ENCODE measurements around the gene BRPF1.

Gene BRPF1

GRCh38 chr3:9731206-9732079, at the start of gene BRPF1:
Gene BRPF1, plus strand, starts transcription at chr3:9731735. Its CDS starts 2,406 bp downstream, at chr3:9734141.
- DNase-seq (ENCODE audit: low read depth in 3 of 3) = peak; percentile 98 to 100 (median 99)

- DNase-seq (ENCODE audit: low read depth in 3 of 3) = no peak
These were observed 49.4 kb upstream of the BRPF1 start for GRCh38 chr3:9682096-9682495.

- DNase-seq (ENCODE audit: low read depth in 3 of 3) = no peak
These were observed 48.1 kb upstream of the BRPF1 start for GRCh38 chr3:9683426-9683825.

DNA sequence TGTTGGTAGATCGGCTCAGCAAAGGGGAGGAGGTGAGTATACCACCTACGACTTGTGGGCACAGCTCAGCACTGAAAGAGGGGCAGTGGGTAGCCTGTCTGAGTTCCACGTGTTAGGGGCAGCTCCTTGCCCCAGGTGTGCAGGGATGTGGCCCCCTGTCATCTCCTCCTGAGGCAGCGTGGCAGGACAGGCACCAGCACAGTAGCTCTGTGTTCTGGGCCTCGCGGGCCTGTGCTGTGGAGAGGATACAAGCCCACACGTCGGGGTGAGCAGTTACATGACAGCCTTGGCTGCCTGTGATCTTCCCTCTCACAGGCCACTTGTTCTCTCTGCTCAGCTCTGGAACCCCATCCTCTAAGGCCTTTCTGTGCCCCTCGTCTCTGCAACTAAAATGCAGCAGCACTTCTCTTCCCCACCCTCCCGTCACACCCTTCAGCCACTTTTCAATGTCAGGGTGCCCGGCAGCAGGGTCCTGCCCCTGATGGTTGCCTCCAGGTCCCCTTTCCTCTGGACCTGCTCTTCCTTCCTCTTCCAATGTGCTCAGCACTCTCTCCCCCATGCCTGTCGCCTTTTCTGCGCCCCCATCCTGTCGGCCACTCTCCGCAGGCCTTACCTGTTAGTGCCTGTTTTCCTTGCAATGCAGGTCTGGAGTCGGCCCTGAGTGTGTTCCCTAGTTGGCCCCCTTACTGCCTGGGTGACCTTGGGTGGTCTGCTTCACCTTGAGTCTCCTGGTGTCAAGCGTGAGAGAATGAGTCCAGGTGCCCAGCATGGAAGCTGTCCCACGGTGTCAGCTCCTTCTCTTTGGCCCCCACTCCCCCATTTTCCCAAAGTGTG, 46.1 kb upstream of the BRPF1 start:
- no peak for DNase-seq (ENCODE audit: low read depth in 3 of 3)

- no peak for DNase-seq (ENCODE audit: low read depth in 3 of 3)
These were observed 45.4 kb upstream of the BRPF1 start for GRCh38 chr3:9686050-9686550.

GRCh38 chr3:9686703-9687102, 44.8 kb upstream of the BRPF1 start:
- no peak for DNase-seq (ENCODE audit: low read depth in 3 of 3)

DNA sequence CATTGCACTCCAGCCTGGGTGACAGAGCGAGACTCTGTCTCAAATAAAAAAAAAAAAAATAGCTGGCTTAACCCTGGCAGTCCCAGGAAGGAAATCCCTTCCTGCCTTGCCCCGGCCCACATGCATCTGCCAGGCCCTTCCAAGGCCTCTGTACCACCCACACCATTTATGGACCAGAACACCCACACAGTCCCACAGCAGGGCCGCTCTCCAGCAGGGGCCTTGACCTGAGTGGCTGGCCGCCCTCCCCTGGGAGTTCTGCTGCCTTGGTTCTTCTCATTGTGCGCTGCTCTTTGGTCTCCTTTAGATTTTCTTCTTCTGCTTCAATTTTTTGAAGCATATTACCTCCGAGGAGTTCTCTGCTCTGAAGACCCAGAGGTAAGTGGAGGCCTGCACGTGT, 44.0 kb upstream of the BRPF1 start:
- DNase-seq (ENCODE audit: low read depth in 3 of 3) = no peak

DNA sequence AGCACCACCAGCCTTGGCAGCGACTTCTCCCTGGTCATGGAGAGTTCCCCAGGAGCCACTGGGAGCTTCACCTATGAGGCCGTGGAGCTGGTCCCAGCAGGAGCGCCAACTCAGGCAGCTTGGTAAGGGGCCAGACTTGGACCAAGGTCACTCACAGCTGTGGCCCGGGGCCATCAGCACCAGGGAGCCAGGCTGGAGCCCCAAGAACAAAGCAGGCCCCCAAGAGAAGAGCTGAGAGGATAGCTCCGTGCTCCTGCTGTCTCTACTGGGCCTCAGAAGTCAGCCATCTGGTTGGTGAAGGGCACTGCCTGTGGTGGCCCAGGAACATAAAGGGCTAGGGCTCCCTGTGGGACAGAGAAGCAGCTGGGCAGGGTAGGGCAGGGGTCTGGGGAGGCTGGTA, 42.6 kb upstream of the BRPF1 start:
- no peak for DNase-seq (ENCODE audit: low read depth in 3 of 3)

DNA sequence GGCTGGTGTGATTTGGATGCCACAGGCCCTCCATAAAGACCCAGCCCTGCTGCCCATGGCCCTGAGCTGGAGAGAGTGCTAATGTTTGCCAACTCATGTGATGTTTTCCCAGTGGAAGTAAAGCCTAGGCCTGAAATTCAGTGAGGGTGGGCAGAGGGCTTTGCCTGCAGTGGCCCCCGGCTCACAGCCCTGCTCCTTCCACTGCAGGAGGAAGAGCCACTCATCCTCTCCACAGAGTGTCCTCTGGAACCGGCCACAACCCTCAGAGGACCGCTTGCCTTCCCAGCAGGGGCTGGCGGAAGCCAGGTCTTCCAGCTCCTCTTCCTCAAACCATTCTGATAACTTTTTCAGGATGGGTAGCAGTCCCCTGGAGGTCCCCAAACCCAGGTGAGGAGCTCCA, 41.8 kb upstream of the BRPF1 start:
- no peak for DNase-seq (ENCODE audit: low read depth in 3 of 3)

DNA sequence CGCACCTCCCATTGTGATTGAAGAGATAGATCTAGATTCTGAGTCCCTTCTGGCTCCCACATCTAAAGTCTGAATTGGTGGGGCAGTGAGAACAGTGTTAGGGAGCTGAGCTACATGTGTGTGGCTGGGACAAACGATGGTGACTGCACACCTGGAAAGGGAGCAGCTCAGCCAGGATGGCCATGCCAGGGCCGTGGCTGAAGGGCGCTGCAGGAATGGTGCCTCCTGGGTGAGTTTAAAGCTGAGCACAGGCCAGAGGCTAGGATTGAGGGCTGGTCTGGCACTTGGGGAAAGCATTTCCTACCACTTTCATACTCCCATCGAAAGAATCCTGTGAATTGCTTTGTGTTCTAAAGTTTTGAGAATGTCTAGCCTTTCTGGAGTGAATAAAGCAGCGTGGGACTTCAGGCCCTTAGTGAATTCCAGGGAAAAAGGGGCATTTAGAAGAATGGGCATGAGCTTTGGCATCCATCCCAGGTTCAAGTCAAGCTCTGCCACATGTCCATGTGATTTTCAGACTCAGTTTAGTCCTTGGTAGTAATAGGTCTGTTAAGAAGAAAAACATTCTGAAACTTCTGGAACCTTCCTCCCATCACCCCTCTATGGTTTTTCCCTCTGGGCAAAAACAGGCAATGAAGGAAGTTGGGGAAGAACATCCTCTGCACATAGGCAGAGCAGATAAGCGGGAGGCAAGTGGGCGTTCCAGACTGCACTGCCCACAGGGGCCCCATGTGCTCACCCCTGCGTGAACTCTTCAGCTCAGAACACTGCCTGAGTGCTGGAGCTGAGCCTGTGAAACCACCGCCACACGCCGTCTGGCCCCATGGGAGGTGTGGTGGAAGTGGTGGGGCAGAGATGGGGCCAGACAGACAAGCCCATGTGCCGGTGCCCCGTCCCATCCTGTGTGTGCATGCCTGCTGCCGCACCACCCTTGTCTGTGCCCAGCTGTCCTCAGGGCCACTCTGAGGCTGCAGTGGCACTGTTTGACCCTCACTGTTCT, 40.8 kb upstream of the BRPF1 start:
- DNase-seq (ENCODE audit: low read depth in 3 of 3) = no peak

DNA sequence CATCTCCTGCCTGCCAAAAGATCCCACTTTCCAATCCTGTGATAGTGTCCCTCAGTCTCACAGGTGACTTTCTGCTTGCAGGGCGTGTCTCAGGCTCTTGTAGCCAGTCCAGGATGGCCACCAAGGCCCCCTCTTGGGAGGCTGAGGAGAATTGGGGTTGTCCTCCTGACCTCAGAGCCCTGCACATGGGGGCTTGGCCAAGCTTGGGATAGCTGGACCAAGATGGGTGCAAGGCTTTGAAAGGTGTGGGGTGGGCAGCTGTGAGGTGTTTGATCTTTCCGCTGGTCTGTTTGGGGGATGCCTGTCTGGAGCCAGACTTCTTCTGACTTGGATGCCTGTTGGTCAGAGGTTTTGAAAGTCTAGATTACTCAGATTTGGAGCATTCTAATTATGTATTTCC, 39.9 kb upstream of the BRPF1 start:
- no peak for DNase-seq (ENCODE audit: low read depth in 3 of 3)

DNA sequence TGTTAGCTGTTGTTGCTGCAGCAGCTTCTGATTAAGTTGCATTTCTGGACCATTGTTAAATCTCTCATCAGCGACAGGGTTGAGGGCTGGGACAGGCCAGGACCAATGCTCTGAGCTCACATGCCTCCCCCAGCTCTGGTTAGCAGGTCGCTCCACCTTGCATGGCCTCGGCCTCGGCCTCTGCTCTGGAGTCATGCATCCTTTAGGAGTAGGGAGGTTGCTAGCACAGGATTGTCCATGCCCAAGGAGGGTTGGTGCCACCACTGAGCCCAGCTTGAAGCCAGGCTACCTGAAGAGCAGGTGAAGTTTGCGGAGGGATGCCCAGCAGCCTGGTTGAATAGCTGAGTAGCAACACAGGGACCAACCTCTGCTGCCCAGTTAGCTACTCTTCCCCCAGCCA, 39.1 kb upstream of the BRPF1 start:
- no peak for DNase-seq (ENCODE audit: low read depth in 3 of 3)

DNA sequence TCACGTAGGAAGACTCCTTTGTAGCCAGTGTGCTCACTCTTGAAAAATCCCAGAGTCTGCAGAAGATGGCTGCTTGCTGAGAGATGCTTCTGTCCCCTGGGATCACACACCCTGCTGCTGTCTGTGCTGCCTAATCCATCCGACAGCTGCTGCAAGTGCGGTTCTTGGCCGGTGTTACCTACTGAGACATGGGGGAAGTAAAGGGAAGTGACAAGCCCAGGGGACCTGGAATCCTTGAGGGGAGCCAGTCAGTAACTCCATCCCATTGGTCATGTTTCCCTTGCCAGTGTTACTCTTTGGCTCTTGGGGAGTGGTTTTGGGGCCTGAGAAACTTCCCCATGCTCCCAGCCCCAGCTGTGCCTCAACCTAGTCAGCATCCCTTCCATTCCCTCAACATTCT, 36.2 kb upstream of the BRPF1 start:
- DNase-seq (ENCODE audit: low read depth in 3 of 3) = no peak

- no peak for DNase-seq (ENCODE audit: low read depth in 3 of 3)
These were observed 35.8 kb upstream of the BRPF1 start for GRCh38 chr3:9695746-9696145.

DNA sequence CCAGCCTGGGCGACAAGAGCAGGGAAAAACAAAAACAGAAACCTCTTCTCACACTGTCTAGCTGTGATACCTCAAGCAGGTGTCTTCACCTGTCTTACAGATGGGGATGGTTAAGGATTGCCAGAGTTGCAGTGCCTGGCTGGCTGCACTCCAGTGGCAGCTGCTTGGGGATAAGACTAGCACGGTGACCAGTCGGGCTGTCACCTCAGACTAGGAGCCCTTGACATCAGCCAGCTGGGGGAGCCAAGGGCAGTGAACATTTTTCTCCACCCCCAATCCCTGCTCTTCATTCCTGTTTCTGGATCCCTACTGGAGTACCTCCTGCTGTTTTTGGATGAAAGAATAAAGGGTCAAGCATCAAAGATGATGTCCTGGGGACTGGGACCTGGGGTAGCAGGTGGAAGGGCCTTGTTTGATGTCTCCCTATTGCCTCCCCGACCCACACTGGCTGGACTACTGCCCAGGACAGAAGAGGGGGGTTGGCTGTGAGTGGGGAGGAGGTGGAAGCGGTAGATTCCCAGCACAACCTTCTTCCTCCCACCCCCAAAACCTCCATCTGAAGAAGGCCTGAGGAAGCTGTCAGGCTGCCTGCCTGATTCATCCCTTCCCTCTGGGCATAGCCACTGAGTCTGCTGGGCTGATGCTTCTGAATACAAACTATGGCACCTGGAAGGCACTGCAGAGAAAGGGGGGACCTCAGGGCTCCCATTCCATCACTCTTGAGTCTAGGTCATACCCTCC, 34.9 kb upstream of the BRPF1 start:
- no peak for DNase-seq (ENCODE audit: low read depth in 3 of 3)

GRCh38 chr3:9697892-9698291, 33.6 kb upstream of the BRPF1 start:
- DNase-seq (ENCODE audit: low read depth in 3 of 3) = no peak

- DNase-seq (ENCODE audit: low read depth in 3 of 3) = no peak
These were observed 33.2 kb upstream of the BRPF1 start for GRCh38 chr3:9698293-9698692.

DNA sequence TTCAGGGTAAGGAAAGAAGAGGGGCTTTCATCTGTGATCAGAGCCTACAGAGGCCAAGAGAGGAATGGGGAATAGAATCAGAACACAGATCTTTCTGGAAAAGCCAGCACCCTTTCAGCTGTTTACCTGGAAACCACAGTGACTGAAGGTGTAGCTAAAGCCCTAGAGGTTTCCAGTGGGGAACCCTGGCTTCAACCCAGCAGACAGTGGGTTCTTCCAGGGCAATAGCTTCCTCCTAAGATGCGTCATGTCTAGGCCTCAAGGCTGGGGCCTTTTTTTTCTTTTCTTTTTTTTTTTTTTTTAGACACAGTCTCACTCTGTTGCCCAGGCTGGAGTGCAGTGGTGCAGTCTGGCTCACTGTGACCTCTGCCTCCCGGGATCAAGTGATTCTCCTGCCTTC, 31.0 kb upstream of the BRPF1 start:
- no peak for DNase-seq (ENCODE audit: low read depth in 3 of 3)

- DNase-seq (ENCODE audit: low read depth in 3 of 3) = no peak
These were observed 30.5 kb upstream of the BRPF1 start for GRCh38 chr3:9701006-9701405.

DNA sequence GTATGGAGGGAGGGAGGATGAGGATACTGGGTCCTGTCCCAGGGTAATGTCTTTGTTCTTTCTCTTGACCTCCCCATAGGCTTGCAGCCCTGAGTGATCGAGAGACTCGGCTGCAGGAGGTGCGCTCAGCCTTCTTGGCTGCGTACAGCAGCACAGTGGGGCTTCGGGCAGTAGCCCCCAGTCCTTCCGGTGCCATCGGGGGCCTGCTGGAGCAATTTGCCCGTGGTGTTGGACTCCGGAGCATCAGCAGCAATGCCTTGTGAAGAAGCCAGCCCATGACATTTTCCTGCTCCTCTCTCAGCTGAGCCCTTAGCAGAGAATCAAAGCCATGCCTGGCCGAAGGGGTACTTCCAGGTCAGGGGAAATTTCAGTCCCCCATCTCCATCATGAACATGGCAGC, 29.8 kb upstream of the BRPF1 start:
- no peak for DNase-seq (ENCODE audit: low read depth in 3 of 3)

GRCh38 chr3:9703240-9703639, 28.3 kb upstream of the BRPF1 start:
- DNase-seq (ENCODE audit: low read depth in 3 of 3) = no peak

Data from stimulated activated CD4-positive, alpha-beta T cell treated with anti-CD3 and anti-CD28 coated beads, TNF-alpha, amount 100 ng/mL, for 24 hours (primary cell).